HT-29 (cell line): ENCODE results near the gene TRIO. TPM values are rescaled to one million over a fixed set of nuclear protein-coding genes. Genes with fewer than 3 reads are reported as not detected.

Experiments
- DNase-seq: peaks from one replicate; pipeline ENCODE4 v3.0.0-alpha.2; 2015; ENCODE audit warnings: low spot score
- total RNA-seq: library from RNA; depleted of rRNA; stranded (reverse); fragments of >200 nt; shearing (Covaris generic); gene quantifications from 2 replicates; pipeline ENCODE4 v1.2.3, GENCODE V29; 2014

TRIO gene
- total RNA-seq, 1 experiment from 2014 or later, result 104 TPM

DNA sequence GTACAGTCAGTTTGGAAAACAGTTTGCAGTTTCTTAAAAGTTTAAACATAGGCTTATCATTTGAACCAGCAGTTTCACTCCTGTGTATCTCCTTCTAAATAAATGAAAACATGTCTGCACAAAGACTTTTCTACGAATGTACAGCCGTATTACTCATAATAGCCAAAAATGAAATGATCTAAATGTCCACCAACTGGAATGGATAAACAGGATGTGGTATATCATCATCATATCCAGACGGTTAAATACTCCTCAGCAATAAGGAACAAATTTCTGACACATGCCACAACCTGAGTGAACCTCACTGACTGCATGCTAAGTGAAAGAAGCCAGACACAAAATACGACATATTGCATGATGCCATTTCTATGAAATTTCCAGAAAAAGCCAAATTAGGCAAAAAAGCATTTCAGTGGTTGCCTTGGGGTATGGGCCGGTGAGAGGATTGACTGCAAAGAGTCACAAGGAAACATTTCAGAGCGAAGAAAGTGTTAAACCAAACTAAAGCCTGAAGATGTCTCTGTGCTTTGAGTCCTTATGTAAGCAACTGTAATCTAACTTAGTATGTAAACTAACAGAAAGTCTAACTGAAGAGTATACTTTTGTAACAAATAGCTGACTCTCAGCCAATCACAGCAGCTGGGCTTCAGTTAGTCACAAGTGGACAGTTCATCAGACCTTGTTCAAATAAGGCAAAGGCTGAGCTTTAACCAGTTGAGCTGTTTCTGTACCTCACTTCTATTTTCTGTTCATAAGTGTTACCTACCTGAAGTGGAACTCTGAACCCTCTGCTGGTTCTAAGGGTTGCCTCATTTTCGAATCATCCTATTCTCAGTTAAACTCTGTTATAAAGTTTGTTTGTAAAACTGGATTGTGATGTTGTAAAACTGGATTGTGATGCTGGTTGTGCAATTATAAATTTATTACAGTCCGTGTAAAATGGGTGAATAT, 65.2 kb downstream of the TRIO start:
- peak; percentile 28 for DNase-seq

DNA sequence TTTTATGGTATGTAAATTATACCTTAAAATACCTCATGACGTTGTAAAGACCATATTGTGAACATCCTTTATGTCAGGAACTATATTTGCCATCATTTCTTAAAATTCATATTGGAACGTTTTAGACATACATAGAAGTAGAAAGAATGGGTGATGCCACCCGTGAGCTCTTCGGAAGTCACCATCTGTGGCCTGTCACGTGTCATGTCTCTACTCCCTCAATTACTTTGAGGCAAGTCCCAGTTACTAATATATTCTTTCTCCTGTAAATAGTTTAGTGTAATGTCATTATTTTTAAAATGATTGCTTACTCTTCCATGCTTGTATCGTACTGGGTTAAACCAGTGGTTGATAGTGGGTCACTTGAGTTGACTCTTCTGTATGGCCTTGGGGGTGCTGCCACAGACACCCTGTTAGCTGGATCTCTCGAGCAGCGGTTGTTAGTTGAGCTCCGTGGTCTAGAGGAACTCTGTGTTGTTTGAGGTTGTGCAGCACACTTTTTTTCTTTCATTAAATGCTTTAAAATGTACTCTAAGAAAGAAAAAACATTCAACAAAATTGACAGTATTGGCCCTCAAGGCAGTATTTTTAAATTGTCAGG, 66.2 kb downstream of the TRIO start:
- DNase-seq, result no peak

DNA sequence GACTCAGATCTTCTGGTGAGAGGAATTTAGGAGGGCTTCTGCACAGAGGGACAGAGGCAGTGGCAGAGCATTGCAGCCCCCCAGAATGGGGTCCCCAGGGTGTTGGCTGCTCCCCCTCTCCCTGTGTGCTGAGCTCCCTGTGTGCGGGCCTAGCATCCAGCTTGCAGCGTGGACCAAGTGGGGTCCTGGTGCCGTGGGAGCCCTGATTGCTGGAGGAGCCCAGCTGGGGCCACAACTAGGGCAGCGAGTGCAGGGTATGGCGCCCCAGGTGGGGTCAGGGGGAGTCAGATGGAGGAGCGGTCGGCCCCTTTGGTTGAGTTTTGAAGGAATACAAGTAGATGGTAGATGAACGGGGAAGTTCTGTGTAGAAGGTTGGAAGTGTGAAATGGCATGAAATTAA, 66.7 kb downstream of the TRIO start:
- no peak for DNase-seq

DNA sequence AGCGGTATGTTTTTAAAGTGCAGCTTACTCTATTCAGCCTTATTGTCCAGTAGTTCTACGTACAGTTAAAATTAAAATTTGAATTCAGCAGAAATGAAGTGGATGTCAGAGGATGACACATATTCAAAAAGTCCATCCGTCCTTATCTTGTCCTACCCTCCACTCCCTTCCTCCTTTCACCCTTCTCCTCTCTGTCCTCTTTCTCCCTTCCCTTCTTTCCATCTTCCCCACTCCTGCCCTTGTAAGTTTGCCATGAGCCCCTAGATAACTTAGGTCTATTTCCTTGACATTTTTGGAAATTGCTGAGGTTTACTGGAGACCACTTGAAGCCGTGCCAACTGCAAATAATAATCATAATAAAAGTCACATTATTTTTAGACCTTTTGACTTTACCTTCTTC, 67.6 kb downstream of the TRIO start:
- DNase-seq, result no peak

DNA sequence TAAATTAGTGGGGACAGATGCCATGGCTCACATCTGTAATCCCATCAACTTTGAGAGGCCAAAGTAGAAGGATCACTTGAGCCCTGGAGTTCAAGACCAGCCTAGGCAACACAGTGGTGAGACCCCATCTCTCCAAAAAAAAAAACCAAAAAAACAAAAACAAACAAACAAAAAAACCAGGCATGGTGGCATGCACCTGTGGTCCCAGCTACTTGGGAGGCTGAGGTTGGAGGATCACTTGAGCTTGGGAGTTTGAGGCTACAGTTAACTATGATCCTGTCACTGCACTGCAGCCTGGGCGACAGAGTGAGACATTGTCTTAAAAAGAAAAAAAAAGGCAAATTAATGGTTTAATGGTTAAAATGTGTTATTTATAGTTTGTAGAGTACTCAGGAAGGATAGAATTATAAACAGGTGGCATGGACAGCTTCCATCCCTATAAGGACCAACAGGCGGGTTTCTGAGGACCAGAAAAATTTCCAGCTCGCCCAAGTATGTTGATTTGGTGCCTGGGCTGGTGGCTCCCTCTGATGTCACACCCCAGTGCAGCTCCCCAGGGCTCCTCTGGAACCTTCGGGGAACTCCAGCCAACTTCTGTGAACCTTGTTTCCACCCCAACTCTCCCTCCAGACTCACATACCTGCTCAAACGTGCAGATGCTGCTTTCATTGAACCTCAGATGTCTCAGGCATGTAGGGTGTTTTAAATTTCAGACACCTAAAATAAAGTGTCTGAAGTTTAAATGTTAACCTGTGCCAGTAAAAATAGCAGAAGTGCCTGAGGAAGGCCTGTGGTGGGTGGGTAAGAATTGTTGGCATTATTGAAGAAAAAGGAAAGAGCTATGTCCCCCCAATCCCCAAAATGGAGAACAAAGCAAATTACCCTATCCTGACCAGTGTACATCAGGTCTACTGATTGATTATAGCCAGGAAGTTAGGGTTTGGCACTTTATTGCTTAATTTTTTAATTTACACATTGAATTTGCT, 69.0 kb downstream of the TRIO start:
- DNase-seq, result peak; percentile 16

DNA sequence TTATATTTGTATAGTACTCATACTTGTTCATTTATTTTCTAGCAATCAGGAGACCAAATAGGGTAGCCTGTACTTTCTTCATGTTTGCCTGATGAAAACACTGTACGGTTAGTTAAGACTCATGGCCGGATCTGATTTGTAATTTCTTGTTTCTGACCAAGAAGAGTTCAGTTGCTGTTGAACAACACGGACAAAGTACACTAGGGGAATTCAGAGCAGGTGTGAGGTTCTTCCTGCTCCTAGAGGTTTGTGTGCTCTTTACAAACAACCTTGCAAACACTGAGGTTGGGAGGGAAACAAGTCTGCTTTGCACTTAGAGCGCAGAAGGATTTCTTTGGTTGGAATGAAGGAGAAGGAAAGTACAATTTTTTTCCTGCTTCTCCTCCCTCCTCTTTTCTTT, 69.7 kb downstream of the TRIO start:
- DNase-seq, result peak; percentile 47

DNA sequence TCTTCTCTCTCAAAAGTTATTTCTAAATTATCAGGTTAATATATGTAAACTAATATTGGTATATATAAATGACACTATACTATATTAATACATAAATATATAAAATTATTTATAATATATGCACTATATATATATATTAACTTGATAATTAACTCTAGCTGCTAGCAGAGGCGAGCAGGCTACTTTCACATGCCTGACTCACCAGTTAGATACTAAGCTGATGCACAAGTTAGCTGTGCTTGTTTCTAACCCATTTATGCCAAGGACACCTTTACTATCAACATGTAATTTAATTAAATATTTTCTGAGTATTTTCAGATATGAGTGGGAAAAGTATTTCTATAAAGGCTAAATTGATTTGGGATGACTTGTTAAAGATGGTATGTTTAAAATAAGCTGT, 70.1 kb downstream of the TRIO start:
- DNase-seq, result no peak

DNA sequence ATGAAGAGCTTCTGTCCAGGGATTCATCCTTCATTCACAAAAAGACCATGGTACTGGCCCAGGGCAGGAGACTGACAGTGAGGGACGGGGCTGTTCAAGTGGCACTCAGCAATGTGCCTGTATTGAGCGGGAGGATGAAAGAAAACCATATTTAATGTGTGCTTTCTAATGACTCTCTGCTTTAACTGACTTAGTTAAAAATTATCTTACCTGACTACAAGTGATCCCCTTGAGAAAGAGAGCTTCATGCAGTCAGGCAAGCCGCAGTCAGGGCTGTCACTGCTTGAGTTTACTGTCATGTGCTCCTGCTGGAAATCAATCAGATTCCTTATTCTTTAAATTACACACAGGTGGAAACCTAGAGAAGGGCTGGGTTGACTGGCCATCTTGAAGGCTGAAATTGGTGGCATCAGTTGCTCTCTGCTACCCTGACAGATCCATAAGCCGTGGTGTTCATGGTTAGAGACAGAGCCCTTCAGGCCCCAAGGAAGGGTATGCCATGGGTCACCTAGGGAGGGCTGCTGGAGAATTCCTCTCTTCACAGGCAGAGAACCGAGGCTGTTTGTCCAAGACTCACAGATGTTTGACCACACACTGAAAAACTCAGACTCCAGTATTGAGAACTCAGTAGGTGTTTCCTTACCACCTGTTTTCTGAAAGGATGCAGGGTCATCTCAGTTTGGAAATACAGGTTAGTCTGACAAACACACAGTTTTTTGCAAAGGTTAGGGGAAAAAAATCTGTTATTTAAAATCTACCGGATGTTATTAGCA, 70.9 kb downstream of the TRIO start:
- peak; percentile 27 for DNase-seq

DNA sequence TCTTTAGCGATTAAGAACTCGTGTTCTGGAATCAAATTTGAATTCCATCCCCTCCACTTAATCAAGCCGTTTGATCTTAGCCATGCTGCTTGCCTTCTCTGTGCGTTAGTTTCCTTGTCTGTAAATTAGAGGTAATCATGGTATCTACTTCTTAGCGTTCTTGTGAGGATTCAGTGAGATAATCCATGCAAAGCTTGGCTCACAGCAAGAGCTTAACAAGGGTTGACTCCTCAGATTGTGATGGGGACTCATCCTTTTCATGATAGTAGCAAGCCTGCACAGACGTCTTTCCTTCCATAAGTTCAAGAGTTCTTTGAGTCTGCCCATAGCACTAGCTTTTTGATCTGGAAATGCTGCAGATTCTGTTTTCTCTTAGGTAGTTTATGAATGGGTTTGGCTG, 72.8 kb downstream of the TRIO start:
- DNase-seq, result no peak

DNA sequence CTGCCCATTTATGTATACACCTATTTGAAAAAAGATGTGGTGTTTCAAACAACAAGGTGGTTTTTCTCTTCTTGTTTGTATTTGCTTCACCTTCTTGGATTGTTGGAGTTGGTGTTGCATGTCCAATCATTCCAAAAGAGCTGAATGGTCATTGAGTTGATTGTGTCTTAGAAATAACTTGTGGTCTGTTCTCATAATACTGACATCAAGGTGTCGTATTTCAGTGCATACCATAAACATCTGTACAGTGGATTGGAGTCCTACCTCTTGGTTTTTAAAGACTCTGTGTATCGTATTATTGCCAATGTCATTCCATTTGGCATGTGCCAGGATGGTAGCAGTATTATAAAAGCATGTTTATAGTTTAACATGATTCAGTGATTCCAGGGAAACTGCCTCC, 73.2 kb downstream of the TRIO start:
- no peak for DNase-seq

DNA sequence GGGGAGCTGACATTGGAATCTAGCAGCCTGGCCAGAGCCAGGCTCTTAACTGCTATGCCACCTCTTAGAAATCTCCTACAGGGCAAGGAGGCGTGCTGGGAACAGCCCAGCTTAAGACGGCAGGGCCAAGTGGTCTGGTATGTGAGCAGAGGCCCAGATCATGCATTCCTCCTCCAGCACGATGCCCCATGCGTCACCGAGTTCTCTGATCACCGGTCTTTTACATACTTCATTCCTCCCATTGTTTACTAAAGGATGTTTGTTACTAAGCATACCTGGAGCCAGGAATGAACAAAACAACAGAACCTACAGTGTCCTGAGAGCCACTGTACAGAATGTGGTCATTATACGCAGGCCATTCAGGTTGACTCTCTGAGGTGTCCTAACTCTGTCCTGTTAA, 73.8 kb downstream of the TRIO start:
- DNase-seq, result no peak

DNA sequence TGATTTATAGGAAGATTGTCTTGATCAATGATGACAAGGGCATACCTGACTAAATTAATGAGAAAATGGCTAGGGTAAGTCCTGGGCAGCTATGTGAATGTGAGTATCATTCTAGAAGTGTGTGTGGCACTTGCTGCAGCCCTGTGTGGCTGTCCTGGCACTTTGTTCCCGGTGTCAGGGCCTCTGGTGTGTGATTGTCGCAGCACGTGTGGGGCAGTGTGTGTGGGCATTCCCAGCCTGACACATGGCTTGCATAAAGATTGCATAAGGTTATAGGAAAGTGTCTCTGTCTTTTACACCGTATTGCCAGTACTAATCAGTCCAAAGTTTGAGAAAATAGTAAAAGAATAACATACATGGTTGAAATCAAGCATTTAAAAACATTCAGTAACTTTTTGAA, 74.4 kb downstream of the TRIO start:
- no peak for DNase-seq

DNA sequence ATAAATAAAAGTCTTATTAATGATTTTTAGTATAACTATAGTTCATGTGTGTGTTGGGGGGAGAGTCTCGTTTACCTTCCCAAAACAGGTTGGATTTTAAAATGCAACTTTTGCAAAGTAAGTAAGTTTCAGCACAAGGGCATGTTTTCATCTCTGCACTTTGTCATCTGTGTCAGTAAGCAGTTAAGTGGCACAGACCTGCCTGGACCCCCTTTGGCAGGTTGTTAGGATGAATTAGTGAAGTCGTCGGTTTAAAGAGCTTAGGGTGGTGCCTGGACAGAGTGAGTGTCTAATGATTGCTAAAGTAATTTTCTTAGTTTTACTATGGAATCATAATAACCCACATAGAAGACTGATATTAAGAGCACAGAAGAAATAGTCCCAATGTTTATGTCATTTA, 74.9 kb downstream of the TRIO start:
- DNase-seq, result no peak

DNA sequence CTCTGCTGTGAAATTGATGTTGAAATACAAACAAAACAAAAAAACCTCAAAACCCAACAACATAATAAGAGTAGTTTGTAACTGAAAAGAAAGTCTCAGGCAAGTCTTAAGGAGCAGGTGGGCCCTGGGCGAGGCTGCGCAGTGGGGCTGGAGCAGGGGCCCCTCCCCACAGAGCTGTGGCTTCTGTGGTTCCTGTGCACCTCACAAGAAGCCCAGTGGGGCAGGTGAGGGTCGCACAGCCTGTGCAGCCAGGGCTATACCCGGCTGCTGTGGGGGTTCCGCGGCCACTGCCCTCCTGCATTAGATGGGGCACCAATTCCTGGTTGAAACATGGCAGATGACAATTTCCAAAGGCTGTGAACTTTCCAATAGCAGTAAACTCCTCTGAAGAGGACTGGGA, 75.3 kb downstream of the TRIO start:
- DNase-seq, result no peak

DNA sequence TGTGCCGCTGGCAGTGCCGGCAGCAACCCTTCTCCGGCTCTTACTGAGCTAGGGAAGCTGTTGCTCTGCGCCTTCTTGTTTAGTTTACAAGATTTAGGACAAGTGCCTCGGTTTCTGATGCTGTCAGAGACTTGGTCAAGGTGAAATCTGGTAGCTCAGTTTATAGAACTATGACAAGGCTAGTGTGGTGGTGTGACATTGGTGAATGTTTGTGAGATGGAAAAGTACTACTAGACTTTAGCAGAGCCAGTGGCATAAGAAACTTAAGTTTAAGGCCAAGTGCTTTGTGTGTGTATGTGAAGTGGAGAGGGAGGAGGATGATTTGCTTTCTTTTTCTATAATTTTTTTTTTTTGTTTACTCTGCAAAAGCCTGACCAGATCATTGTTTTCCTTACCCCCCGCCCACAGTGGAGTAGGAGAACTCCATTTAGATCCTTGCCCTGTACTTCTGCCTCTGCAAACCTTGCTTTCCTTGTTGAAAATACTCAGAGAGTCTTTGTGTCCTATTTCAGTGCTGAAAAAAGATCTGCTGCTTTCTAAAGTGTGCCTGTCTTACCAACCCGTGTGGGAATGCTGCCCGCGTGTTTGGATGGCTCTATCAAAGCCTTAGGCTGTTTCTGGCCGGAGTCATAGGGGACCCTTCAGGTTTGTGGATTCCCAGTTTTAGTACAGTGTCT, 75.9 kb downstream of the TRIO start:
- DNase-seq, result no peak

DNA sequence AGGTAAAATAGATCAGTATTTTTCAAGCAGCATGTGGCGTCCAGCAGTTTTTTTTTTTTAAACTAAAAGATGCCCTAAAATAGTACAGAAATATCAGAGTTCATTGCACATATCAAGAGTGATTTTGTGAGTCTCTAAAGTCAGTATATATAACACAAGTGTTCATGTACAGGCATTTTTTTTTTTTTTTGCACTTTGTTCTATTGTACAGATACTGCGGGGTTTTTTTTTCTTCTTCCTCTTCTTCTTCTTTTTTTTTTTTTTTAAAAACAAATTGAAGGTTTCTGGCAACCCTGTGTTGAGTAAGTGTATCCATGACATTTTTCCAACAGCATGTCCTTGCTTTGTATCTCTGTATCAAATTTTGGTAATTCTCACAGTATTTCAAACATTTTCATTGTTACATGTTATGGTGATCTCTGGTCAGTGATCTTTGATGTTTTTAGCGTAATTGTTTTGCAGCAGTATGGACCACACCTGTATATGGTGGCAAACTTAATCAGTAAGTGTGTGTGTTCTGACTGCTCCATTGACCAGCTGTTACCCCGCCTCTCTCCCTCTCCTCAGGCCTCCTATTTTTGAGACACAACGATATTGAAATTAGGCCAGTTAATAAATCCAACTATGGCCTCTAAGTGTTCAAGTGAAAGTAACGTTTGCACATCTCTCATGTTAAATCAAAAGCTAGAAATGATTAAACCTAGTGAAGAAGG, 76.8 kb downstream of the TRIO start:
- DNase-seq, result no peak

DNA sequence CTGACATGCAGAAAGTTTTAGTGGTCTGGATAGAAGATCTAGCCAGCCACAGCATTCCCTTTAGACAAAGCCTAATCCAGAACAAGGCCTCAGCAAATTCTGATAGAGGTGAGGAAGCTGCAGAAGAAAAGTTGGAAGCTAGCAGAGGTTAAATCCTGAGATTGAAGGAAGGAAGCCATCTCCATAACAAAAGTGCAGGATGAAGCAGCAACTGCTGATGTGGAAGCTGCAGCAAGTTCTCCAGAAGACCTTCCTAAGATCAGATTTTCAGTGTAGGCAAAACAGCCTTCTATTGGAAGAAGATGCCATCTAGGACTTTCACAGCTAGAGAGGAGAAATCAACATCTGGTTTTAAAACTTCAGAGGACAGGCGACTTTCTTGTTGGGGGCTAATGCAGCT, 77.5 kb downstream of the TRIO start:
- no peak for DNase-seq

DNA sequence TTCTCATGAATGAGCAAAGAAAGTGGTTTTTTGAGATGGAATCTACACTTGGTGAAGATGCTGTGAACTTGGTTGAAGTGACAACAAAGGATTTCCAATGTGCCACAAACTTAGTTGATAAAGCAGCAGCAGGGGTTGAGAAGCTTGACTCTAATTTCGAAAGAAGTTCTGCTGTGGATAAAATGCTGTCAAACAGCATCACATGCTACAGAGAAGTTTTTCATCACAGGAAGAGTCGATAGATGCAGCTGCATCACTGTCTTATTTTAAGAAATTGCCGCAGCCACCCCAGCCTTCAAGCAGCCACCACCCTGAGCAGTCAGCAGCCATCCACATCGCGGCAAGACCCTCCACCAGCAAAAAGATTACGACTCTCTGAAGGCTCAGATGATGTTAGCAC, 78.6 kb downstream of the TRIO start:
- no peak for DNase-seq

DNA sequence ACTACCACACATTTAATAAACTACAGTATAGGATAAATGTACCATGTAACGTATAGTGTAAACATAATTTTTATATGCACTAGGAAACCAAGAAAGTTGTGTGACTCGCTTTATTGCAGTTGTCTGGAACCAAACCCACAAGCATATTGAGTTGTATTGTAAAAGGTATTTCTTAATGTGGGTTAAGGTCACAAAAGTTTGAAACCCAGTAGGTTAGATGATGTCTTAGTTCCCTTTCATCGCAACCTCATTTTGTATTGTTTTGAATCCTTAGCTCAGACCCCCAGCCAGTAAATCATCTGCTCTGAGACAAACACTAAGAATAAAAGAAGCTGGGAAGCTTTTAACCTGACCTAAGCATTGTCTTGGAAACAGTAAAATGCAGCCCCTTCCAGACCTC, 79.1 kb downstream of the TRIO start:
- DNase-seq, result no peak

DNA sequence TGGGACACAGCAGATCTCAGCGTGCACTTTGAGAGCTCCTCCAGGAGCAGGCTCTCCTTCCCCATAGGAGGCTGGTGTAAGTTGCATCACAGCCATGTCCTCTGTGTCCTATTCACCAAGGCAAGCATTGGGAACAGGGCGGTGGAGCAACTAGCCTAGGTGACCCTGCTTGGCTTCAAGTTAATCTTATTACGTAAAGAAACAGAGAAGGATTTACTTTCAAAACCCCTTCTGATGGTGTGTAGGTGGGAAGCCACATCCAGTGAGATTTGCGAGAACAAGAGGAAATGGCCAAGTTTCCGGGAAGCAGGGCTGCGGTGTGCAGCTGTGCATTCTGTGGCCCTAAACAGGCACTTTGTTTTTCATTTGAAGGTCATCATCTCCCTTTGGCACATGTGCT, 80.2 kb downstream of the TRIO start:
- no peak for DNase-seq
